Measurements from ENCODE around the gene SPG11. TPM values are rescaled to one million over a fixed set of nuclear protein-coding genes. Genes with fewer than 3 reads are reported as not detected.

Gene SPG11
- total and polyA plus RNA-seq, 2 experiments from 2014 or later, result 23.3 to 42.2 TPM

DNA sequence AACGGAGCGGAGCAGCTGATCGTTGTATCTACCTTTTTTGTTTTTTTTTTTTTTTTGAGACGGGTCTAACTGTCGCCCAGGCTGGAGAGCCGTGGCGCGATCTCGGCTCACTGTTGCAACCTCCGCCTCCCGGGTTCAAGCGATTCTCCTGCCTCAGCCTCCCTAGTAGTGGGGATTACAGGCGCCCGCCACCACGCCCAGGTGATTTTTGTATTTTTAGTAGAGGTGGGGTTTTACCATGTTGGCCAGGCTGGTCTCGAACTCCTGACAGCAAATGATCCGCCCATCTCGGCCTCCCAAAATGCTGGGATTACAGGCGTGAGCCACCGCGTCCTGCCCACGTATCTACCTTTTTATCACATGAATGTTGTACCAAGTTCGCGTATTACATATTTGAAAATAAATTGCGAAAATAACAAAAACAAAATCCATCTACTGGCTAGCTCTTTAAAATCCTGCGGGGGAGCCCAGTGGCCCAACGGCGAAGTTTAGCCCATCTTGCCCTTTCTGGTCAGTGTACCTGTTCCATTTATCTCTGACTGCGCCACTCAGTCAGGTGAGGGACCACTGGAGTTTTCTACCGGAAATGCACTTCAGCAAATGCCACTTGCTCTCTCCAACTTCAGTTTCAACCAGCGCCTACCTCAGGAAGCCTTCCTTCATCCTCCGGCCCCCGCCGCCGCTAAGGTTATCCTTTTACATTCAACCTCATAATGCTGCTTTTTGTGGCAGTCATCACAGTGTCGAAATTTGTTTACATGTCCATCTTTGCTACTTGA lies 127.8 kb downstream of the SPG11 start:
- H3K9me2 ChIP-seq (ENCODE audit: insufficient read depth), result no peaks in the 10 kb centered on the region
- no peaks in the 10 kb centered on the region for H3K27me3 ChIP-seq (ENCODE audit: insufficient read depth)
- H4K20me1 ChIP-seq (replicated peaks; ENCODE audit: insufficient read depth), result peaks cover 11% of the 10 kb centered on the region
- Mint-ChIP-seq H3K9me3 (no peaks in the 10 kb centered on the region), H3K36me3 (ENCODE audit: low read depth) (peaks cover 39% of the 10 kb centered on the region), H3K27me3 (ENCODE audit: insufficient read depth, low read depth, poor library complexity) (peaks cover 5% of the 10 kb centered on the region), H3K4me3 (peak overlapping the region; percentile 83), H3K27ac (peak overlapping the region; percentile 63), H3K4me1 (peaks cover 18% of the 10 kb centered on the region)
- H3K4me2 ChIP-seq, result peak overlapping the region; percentile 91
- H3K4me1 ChIP-seq (ENCODE audit: insufficient read depth), result peaks cover 9% of the 10 kb centered on the region
- H2AFZ ChIP-seq, result peak overlapping the region; percentile 96
- TF ChIP-seq STAT1 (IDR thresholded peaks at IDR 0.05; ENCODE audit: unreplicated experiment) (no peak), CREB1 (CRISPR knock-in tag; IDR thresholded peaks at IDR 0.05; ENCODE audit: low read depth) (no peak), POLR2AphosphoS5 (IDR thresholded peaks at IDR 0.05; ENCODE audit: low read depth) (no peak), EZH2phosphoT487 (IDR thresholded peaks at IDR 0.05; ENCODE audit: unreplicated experiment) (no peak)
- TF ChIP-seq, protein P1, sequence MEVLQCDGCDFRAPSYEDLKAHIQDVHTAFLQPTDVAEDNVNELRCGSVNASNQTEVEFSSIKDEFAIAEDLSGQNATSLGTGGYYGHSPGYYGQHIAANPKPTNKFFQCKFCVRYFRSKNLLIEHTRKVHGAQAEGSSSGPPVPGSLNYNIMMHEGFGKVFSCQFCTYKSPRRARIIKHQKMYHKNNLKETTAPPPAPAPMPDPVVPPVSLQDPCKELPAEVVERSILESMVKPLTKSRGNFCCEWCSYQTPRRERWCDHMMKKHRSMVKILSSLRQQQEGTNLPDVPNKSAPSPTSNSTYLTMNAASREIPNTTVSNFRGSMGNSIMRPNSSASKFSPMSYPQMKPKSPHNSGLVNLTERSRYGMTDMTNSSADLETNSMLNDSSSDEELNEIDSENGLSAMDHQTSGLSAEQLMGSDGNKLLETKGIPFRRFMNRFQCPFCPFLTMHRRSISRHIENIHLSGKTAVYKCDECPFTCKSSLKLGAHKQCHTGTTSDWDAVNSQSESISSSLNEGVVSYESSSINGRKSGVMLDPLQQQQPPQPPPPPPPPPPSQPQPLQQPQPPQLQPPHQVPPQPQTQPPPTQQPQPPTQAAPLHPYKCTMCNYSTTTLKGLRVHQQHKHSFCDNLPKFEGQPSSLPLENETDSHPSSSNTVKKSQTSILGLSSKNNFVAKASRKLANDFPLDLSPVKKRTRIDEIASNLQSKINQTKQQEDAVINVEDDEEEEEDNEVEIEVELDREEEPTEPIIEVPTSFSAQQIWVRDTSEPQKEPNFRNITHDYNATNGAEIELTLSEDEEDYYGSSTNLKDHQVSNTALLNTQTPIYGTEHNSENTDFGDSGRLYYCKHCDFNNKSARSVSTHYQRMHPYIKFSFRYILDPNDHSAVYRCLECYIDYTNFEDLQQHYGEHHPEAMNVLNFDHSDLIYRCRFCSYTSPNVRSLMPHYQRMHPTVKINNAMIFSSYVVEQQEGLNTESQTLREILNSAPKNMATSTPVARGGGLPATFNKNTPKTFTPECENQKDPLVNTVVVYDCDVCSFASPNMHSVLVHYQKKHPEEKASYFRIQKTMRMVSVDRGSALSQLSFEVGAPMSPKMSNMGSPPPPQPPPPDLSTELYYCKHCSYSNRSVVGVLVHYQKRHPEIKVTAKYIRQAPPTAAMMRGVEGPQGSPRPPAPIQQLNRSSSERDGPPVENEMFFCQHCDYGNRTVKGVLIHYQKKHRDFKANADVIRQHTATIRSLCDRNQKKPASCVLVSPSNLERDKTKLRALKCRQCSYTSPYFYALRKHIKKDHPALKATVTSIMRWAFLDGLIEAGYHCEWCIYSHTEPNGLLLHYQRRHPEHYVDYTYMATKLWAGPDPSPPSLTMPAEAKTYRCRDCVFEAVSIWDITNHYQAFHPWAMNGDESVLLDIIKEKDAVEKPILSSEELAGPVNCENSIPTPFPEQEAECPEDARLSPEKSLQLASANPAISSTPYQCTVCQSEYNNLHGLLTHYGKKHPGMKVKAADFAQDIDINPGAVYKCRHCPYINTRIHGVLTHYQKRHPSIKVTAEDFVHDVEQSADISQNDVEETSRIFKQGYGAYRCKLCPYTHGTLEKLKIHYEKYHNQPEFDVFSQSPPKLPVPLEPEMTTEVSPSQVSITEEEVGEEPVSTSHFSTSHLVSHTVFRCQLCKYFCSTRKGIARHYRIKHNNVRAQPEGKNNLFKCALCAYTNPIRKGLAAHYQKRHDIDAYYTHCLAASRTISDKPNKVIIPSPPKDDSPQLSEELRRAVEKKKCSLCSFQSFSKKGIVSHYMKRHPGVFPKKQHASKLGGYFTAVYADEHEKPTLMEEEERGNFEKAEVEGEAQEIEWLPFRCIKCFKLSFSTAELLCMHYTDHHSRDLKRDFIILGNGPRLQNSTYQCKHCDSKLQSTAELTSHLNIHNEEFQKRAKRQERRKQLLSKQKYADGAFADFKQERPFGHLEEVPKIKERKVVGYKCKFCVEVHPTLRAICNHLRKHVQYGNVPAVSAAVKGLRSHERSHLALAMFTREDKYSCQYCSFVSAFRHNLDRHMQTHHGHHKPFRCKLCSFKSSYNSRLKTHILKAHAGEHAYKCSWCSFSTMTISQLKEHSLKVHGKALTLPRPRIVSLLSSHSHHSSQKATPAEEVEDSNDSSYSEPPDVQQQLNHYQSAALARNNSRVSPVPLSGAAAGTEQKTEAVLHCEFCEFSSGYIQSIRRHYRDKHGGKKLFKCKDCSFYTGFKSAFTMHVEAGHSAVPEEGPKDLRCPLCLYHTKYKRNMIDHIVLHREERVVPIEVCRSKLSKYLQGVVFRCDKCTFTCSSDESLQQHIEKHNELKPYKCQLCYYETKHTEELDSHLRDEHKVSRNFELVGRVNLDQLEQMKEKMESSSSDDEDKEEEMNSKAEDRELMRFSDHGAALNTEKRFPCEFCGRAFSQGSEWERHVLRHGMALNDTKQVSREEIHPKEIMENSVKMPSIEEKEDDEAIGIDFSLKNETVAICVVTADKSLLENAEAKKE (CRISPR knock-in tag; IDR thresholded peaks at IDR 0.05), result no peak
- TF ChIP-seq, protein P2, sequence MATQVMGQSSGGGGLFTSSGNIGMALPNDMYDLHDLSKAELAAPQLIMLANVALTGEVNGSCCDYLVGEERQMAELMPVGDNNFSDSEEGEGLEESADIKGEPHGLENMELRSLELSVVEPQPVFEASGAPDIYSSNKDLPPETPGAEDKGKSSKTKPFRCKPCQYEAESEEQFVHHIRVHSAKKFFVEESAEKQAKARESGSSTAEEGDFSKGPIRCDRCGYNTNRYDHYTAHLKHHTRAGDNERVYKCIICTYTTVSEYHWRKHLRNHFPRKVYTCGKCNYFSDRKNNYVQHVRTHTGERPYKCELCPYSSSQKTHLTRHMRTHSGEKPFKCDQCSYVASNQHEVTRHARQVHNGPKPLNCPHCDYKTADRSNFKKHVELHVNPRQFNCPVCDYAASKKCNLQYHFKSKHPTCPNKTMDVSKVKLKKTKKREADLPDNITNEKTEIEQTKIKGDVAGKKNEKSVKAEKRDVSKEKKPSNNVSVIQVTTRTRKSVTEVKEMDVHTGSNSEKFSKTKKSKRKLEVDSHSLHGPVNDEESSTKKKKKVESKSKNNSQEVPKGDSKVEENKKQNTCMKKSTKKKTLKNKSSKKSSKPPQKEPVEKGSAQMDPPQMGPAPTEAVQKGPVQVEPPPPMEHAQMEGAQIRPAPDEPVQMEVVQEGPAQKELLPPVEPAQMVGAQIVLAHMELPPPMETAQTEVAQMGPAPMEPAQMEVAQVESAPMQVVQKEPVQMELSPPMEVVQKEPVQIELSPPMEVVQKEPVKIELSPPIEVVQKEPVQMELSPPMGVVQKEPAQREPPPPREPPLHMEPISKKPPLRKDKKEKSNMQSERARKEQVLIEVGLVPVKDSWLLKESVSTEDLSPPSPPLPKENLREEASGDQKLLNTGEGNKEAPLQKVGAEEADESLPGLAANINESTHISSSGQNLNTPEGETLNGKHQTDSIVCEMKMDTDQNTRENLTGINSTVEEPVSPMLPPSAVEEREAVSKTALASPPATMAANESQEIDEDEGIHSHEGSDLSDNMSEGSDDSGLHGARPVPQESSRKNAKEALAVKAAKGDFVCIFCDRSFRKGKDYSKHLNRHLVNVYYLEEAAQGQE (IDR thresholded peaks at IDR 0.05; ENCODE audit: unreplicated experiment), result no peak
- H3K79me2 ChIP-seq (replicated peaks; ENCODE audit: insufficient read depth), result peaks cover 44% of the 10 kb centered on the region
- H3K4me3 ChIP-seq, result peak overlapping the region; percentile 75
- peaks cover 22% of the 10 kb centered on the region; the same call in 1 of the 2 replicates for H3F3A ChIP-seq (replicated peaks; ENCODE audit: low read depth)
- H3K27ac ChIP-seq (ENCODE audit: low read depth), result peak overlapping the region; percentile 99
- DNase-seq (ENCODE audit: low spot score), result peak; percentile 53
- H3K36me3 ChIP-seq (ENCODE audit: insufficient read depth), result peaks cover 20% of the 10 kb centered on the region; the same call in 1 of the 2 replicates
- peak; percentile 2 for ATAC-seq

Data from GM23338 (cell line).